OCI-LY1 (cell line): ENCODE results near the gene BORCS8.

Source experiments
- EZH2 ChIP-seq: fragments of 200-600 bp; sonication (generic), shearing (Covaris generic); IDR thresholded peaks from 2 replicates; pipeline ENCODE4 v1.8.0; 2017; ENCODE audit warnings: borderline replicate concordance, mixed run types, mild to moderate bottlenecking, antibody characterized with exemption, low read length, moderate library complexity, mixed read lengths
- TF ChIP-seq, protein P1 (sequence below): fragments of 200-600 bp; sonication (generic), shearing (Covaris generic); IDR thresholded peaks from 2 replicates; pipeline ENCODE4 v1.5.1; 2017; ENCODE audit warnings: mild to moderate bottlenecking, antibody characterized with exemption, low read length, moderate library complexity, mixed read lengths

DNA sequence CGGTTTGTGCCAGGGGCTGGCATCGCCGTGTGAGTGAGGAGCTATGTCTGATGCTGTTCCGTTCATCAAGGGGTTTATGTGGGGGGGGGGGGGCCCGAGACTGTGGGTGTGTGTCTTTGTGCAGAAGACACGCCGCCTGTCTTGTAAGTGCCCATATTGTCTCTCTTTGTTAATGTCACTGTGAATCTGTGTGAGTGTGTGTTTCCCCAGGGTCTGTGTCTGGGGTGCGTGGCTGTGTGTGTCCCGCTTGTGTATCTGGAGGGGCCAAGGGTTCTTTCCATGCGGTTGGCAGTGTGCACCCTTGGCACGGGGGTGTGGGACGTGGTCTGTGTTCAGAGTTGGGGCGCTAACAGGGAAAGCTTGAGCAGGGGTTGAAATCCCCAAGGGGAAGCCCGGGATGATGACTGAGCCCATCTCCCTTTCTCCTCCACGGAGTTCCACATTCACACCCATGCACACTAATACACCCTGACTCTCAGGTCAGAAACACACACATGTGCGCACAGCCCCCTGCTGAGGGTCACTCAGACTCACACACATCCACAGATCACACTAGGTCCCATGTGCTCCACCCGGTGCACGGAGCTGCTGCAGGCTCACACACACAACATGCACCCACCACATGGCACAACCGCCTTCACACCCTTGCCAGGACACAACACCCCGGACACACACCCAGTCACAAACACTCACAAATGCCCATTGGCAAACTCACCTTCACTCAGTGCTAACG lies 21.6 kb upstream of the BORCS8 start:
- no peak for TF ChIP-seq EZH2
- TF ChIP-seq, protein P1, sequence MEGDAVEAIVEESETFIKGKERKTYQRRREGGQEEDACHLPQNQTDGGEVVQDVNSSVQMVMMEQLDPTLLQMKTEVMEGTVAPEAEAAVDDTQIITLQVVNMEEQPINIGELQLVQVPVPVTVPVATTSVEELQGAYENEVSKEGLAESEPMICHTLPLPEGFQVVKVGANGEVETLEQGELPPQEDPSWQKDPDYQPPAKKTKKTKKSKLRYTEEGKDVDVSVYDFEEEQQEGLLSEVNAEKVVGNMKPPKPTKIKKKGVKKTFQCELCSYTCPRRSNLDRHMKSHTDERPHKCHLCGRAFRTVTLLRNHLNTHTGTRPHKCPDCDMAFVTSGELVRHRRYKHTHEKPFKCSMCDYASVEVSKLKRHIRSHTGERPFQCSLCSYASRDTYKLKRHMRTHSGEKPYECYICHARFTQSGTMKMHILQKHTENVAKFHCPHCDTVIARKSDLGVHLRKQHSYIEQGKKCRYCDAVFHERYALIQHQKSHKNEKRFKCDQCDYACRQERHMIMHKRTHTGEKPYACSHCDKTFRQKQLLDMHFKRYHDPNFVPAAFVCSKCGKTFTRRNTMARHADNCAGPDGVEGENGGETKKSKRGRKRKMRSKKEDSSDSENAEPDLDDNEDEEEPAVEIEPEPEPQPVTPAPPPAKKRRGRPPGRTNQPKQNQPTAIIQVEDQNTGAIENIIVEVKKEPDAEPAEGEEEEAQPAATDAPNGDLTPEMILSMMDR, result no peak
